ENCODE data around the gene CUEDC1.

DNA sequence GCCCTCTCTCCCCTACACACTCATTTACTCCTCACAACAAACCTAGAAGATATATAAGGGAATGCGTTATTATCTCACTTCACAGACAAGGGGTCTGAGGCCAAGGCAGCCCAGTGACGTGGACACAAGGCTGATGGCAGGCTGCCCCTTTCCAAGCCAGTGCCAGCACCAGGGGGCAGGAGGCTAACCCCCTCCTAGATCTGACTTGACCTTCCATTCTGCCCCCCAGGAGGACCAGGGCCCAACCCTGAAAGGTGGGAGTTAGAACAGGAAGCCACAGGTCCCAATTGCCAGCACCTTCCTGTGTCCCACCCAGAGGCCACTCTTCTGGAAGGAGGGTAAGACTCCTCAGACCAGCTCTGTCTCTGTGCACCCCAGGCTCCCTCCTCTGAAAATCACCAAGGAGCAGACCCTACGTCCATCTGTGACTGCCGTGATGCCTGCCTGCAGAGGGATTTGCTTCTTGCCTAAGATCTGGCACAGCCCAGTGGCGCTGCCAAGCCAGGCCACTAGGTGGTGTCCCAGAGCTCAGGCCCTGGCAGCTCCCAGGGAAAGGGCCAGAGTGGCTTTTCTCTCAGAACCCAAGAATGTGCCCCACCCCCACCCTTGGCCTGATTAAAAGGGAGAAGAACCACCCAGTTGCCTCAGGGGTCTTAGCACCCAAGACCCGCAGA is 62.9 kb downstream of the CUEDC1 start:
- TF ChIP-seq, protein P1, sequence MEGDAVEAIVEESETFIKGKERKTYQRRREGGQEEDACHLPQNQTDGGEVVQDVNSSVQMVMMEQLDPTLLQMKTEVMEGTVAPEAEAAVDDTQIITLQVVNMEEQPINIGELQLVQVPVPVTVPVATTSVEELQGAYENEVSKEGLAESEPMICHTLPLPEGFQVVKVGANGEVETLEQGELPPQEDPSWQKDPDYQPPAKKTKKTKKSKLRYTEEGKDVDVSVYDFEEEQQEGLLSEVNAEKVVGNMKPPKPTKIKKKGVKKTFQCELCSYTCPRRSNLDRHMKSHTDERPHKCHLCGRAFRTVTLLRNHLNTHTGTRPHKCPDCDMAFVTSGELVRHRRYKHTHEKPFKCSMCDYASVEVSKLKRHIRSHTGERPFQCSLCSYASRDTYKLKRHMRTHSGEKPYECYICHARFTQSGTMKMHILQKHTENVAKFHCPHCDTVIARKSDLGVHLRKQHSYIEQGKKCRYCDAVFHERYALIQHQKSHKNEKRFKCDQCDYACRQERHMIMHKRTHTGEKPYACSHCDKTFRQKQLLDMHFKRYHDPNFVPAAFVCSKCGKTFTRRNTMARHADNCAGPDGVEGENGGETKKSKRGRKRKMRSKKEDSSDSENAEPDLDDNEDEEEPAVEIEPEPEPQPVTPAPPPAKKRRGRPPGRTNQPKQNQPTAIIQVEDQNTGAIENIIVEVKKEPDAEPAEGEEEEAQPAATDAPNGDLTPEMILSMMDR (IDR thresholded peaks at IDR 0.05) = peak; percentile 93 to 100 (median 96)
- no peak for TF ChIP-seq EP300 (IDR thresholded peaks at IDR 0.05)
- TF ChIP-seq POLR2A (IDR thresholded peaks at IDR 0.05; ENCODE audit: low read depth) = no peak
- peak in 1 of 2 donors; percentile 8 for TF ChIP-seq POLR2AphosphoS5 (IDR thresholded peaks at IDR 0.05)
